ENCODE measurements around the gene ELF3.
"Not testable (repeated sequence)": the region's sequence is repeated elsewhere in the genome, so short reads cannot be mapped to it uniquely, and the experiment has no call there.

ELF3 gene

GRCh38 chr1:202034683-202035462 lies 24.5 kb downstream of the ELF3 start:
- no peak overlapping the region for H3K4me3 ChIP-seq (ENCODE audit: low read length)
- no peak for TF ChIP-seq ZNF274 (IDR thresholded peaks at IDR 0.05; ENCODE audit: low read depth, low read length)

DNA sequence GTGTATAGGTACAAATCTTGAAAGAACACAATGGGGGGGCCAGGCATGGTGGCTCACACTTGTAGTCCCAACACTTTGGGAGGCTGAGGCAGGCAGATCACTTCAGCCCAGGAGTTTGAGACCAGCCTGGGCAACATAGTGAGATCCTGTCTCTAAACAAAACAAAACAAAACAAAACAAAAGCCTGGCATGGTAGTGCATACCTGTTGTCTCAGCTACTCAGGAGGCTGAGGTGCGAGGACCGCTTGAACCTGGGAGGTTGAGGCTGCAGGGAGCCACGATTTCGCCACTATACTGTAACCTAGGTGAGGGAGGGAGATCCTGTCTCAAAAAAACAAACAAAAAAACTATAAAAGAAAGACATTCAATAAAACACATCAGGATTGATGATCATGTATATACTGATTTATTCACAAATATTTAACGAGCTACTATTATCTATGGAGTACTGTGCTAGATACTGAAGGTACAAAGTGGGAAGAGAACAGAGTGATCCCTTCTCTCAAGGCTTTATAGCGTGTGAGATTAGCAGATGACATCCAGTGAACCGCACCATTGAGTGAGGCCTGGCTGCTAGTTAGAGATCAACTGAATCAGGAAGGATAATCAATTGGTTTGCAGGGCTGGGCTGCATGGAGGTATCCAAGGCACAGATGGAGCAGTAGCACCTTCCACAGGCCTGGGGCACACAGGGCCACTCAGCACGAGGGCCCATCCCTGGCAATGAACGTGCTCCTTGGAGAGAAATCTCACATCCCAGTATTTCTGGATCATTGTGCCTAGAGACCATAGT lies 26.4 kb downstream of the ELF3 start:
- no peak for TF ChIP-seq ZNF274 (IDR thresholded peaks at IDR 0.05; ENCODE audit: low read depth, low read length)
- H3K4me3 ChIP-seq (ENCODE audit: low read length), result no peak overlapping the region

DNA sequence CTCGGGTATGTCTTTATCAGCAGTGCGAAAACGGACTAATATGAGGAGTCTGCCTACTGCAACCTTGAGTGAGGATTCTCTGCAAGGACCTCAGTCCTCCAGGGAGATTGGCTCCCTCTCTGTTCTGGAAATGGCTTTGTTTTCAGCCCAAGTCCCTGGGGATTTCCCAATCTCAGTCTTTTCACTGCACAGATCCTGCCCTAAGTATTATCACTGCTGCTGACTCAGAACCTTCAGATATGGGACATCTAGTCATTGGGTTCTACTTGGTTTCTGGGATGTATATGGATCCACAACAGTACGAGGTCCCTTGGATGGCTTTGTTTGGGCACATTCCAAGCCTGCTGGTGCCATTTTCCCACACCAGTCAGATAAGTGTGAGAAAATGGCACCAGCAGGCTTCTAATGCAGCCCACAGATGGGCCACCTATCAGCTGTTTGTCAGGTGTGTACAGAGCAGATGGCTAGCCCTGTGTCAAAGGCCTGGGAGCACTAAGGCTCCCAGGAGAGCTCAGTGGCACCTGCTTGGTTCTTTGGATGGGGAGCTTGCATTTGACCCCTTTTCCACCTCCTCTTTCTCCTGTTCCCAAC lies 27.4 kb downstream of the ELF3 start:
- no peak for TF ChIP-seq ZNF274 (IDR thresholded peaks at IDR 0.05; ENCODE audit: low read depth, low read length)
- H3K4me3 ChIP-seq (ENCODE audit: low read length), result no peak overlapping the region

- no peak for TF ChIP-seq ZNF274 (IDR thresholded peaks at IDR 0.05; ENCODE audit: low read depth, low read length)
- H3K4me3 ChIP-seq (ENCODE audit: low read length), result no peak overlapping the region
Observed at GRCh38 chr1:202038688-202039346, 28.4 kb downstream of the ELF3 start.

DNA sequence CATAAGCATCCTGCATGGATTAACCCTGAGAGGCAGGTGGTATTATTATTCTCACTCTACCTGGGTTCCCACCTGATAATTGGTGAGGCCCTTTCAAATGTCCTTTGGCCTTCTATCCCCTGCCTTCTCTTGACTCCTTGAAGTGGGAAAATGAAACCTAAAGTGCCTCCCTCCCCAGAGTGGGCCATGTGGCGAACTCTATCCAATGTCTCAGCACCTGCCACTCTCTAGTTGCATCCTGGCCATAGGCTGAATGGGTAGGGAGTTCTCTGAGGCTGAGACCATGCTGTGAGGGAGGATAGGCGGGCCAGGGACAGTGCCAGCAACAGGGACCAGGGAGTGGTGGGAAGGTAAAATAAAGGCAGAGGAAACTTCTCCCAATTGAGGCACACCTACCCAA lies 35.3 kb downstream of the ELF3 start:
- no peak overlapping the region for H3K4me3 ChIP-seq (ENCODE audit: low read length)

DNA sequence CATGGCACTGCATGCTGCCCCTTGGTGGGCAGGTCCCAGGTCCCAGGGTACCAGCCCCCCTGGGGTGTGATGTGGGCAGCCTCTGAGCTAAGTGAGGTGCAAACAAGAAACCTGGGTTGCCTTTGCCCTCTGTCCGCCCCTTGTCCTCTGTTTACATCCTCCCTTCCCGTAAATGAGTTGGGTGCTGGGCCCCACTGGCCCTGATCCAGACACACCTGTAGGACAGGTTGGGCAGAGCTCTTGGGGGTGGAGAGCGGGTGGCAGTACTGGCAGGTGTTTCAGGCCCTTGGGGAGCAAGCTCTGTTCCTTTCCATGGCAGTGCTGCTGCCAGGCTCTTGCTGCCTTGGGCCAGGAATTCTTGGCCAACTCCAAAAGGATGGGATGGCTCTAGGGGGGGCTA lies 35.8 kb downstream of the ELF3 start:
- no peak for TF ChIP-seq ZNF274 (IDR thresholded peaks at IDR 0.05; ENCODE audit: low read depth, low read length)
- no peak overlapping the region for H3K4me3 ChIP-seq (ENCODE audit: low read length)

More for the DNA sequence above, 35.3 kb downstream of the ELF3 start:
- no peak for TF ChIP-seq ZNF274 (IDR thresholded peaks at IDR 0.05; ENCODE audit: low read depth, low read length)

GRCh38 chr1:202046748-202047708 lies 36.6 kb downstream of the ELF3 start:
- no peak for TF ChIP-seq ZNF274 (IDR thresholded peaks at IDR 0.05; ENCODE audit: low read depth, low read length)

GRCh38 chr1:202047977-202048376 lies 37.6 kb downstream of the ELF3 start:
- TF ChIP-seq ZNF274 (IDR thresholded peaks at IDR 0.05; ENCODE audit: low read depth, low read length), result no peak
- no peak overlapping the region for H3K4me3 ChIP-seq (ENCODE audit: low read length)

More at GRCh38 chr1:202046748-202047708, 36.6 kb downstream of the ELF3 start:
- H3K4me3 ChIP-seq (ENCODE audit: low read length), result no peak overlapping the region

DNA sequence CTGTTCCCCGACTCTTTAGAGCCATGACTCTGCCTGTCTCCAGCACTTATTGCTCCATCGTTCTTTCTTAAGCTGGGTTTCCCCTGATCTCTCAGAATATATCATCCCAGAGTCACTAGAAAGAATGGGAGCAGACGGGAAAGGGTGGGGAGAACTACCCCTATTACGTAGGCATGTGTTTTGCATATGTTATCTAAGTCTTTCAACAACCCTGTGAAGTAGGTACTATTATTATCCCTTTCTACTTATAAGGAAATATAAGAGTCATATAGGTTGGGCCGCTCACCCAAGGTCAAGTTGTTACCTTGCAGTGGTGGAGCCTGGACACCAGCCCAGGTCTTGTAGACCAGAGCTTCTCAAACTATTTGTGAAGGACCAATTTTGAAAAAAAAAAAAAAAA lies 38.7 kb downstream of the ELF3 start:
- no peak overlapping the region for H3K4me3 ChIP-seq (ENCODE audit: low read length)
- TF ChIP-seq ZNF274 (IDR thresholded peaks at IDR 0.05; ENCODE audit: low read depth, low read length), result no peak

DNA sequence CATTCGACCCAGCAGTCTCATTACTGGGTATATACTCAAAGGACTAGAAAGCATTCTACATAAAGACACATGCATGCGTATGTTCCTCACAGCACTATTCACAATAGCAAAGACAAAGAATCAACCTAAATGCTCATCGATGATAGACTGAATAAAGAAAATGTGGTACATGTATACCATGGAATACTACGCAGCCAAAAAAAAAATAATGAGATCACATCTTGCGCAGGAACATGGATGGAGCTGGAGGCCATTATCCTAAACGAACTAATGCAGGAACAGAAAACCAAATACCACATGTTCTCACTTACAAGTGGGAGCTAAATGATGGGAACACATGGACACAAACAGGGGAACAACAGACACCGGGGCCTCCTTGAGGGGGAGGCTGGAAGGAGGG lies 43.7 kb downstream of the ELF3 start:
- no peak overlapping the region for H3K4me3 ChIP-seq (ENCODE audit: low read length)
- TF ChIP-seq ZNF274 (IDR thresholded peaks at IDR 0.05; ENCODE audit: low read depth, low read length), result no peak

DNA sequence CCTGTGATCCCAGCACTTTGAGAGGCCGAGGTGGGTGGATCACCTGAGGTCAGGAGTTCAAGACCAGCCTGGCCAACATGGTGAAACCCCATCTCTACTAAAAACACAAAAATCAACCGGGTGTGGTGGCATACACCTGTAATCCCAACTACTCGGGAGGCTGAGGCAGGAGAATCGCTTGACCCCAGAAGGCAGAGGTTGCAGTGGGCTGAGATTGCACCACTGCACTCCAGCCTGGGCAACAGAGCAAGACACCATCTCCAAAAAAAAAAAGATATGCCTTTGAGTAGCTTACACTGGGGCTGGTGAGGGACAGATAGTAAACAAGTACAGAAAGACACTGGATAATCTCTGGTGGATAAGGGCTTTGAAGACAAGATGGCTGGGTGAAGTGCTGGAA lies 44.3 kb downstream of the ELF3 start:
- not testable (repeated sequence) for H3K4me3 ChIP-seq (ENCODE audit: low read length)

DNA sequence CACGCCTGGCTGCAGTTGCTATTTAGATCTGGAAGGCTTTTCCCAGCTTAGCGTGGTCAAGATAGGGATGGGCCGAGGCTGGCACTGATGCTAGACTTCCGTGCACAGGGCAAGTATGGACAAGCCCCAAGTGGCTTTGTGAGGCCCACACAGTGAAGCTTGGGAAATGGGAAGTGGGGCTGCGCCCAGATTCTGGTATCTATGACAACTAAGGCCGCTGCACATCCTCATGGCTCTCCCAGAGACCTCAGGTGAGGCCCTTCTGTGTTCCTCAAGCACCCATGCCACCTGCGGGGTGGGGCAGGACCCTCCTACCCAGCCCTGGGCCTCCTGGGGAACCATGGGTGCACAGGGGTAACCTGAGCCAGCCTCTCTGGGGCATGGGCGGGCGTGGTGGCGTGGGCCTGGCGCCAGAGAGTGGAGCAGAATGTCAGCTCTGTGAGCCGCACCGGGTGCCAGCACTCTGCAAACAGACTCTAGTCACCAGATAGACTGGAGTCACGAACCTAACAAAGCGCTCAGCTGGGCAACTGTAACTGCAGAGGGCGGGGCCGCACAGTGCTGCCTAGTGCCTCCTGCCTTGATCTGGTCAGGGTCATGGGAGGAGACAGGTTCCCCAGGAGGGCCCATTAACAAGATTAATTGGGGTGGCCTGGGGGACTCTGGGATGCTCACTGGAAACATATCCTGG lies 46.4 kb downstream of the ELF3 start:
- TF ChIP-seq ZNF274 (IDR thresholded peaks at IDR 0.05; ENCODE audit: low read depth, low read length), result no peak
- H3K4me3 ChIP-seq (ENCODE audit: low read length), result no peak overlapping the region

DNA sequence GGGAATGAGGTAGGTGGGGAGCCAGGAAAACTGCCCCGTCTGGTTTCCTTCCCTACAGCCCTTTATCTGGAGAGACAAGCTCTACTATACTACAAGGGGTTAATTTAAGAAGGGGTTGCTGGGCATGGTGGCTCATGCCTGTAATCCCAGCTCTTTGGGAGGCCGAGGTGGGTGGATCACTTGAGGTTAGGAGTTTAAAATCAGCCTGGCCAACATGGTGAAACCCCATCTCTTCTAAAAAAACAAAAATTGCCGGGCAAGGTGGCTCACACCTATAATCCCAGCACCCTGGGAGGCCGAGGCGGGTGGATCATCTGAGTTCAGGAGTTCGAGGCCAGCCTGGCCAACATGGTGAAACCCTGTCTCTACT lies 46.9 kb downstream of the ELF3 start:
- not testable (repeated sequence) for H3K4me3 ChIP-seq (ENCODE audit: low read length)

Measured in GM08714 (cell line).